Uterus (tissue), 4 donors: Measurements from ENCODE around the gene ASB13. TPM values are rescaled to one million over a fixed set of nuclear protein-coding genes. Genes with fewer than 3 reads are reported as not detected.

ENCODE experiments used
- DNase-seq, 2 donors: peaks; one replicate each; pipeline ENCODE4 v3.0.0-alpha.2; 2019 to 2020
- H3K27ac ChIP-seq, 2 donors: fragments of 200-600 bp; sonication (generic); 1 replicate in 1 of 2; 2 replicates in 1 of 2; pipeline ENCODE4 v1.5.1; 2016 to 2018
- H3K27me3 ChIP-seq, 2 donors: fragments of 200-600 bp; sonication (generic); one replicate each; pipeline ENCODE4 v1.5.1; 2018 to 2019; ENCODE audit warnings: control low read depth in 1 of 2
- H3K36me3 ChIP-seq, 2 donors: fragments of 200-600 bp; sonication (generic); one replicate each; pipeline ENCODE4 v1.5.1; 2019; ENCODE audit warnings: control low read depth in 1 of 2
- H3K4me1 ChIP-seq, 2 donors: fragments of 200-600 bp; sonication (generic); one replicate each; pipeline ENCODE4 v1.5.1; 2018 to 2019; ENCODE audit warnings: control low read depth in 1 of 2
- H3K4me3 ChIP-seq, 2 donors: fragments of 200-600 bp; sonication (generic); 1 replicate in 1 of 2; 2 replicates in 1 of 2; pipeline ENCODE4 v1.5.1; 2018 to 2019; ENCODE audit warnings: mild to moderate bottlenecking in 1 of 2
- H3K9me3 ChIP-seq, 2 donors: fragments of 200-600 bp; sonication (generic); one replicate each; pipeline ENCODE4 v1.5.1; 2019; ENCODE audit warnings: control low read depth in 1 of 2
- POLR2A ChIP-seq, 2 donors: fragments of 450-650 bp; IDR thresholded peaks; one replicate each; pipeline ENCODE4 v1.6.1; 2016; ENCODE audit warnings: antibody characterized with exemption in 2 of 2, mild to moderate bottlenecking in 1 of 2, moderate library complexity in 1 of 2
- intact Hi-C: fragments of 100-400 bp; cut with DNase I; formaldehyde crosslinking; loops from one replicate; pipeline ENCODE4 v1.15.1; 2023; ENCODE audit warnings: low total_unique reads
- total RNA-seq, 4 donors: library from RNA; depleted of rRNA in 3 of 4; stranded (reverse); fragments of >200 nt in 3 of 4; gene quantifications; one replicate each; pipeline versions ENCODE4 v1.1.0 to v1.2.4, GENCODE V29; 2014 to 2023
- TF ChIP-seq, protein P1 (sequence below), 4 experiments: fragments of 200-600 bp in 2 of 4; fragments of 450-650 bp in 2 of 4; sonication (generic) in 2 of 4; IDR thresholded peaks; one replicate each; pipeline ENCODE4 v1.5.1; 2016 to 2019; ENCODE audit warnings: antibody characterized with exemption in 4 of 4, mild to moderate bottlenecking in 2 of 4, moderate library complexity in 1 of 4
- donor health status: DM: yes; HTN: yes; CAD: no.

The ASB13 gene
- total RNA-seq, 4 donors from 2014 or later = 8.7 to 25.7 (median 17.9) TPM

DNA sequence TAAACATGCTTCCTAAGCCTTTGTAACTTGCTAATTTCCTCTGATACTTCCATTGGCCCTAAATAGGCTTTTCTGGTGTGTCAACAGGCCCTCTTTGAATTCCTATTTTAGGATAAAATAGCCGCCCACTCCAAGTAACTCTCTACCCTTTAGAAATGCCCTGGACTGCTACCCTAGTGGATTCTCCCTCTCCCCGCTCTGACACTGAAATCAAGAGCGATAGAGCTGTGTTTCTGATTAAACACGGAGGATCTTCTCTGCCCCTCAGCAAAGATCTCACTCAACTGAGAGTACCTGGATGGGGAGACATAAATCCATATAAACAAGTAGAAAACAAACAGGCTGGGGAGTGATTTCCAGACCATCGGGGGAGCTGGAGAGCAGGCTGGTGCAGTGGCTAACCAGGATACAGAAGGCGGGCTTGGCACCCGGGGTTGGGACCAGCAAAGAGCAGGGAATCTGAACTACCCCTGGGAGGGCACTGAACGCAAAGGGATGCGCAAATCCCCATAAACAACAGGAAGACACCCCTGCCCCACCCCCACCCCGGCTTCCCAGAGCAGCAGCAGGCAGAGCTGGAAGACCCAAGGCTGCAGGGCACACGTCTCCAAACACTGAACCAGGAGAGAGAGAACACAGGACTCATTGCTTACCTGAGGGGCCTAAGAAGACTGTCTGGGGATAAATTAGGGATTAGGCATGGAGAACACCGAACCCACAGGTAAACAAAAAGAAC is 2.5 kb downstream of the ASB13 start:
- Histone ChIP-seq H3K4me3 (no peak overlapping the region), H3K9me3 (no peaks in the 10 kb centered on the region), H3K27ac (no peak overlapping the region), H3K36me3 (no peaks in the 10 kb centered on the region), H3K27me3 (no peaks in the 10 kb centered on the region), H3K4me1 (peaks cover 3 to 5% of the 10 kb centered on the region in 2 donors)
- DNase-seq = no peak
- intact Hi-C loops = no loop called here
- TF ChIP-seq, protein P1, sequence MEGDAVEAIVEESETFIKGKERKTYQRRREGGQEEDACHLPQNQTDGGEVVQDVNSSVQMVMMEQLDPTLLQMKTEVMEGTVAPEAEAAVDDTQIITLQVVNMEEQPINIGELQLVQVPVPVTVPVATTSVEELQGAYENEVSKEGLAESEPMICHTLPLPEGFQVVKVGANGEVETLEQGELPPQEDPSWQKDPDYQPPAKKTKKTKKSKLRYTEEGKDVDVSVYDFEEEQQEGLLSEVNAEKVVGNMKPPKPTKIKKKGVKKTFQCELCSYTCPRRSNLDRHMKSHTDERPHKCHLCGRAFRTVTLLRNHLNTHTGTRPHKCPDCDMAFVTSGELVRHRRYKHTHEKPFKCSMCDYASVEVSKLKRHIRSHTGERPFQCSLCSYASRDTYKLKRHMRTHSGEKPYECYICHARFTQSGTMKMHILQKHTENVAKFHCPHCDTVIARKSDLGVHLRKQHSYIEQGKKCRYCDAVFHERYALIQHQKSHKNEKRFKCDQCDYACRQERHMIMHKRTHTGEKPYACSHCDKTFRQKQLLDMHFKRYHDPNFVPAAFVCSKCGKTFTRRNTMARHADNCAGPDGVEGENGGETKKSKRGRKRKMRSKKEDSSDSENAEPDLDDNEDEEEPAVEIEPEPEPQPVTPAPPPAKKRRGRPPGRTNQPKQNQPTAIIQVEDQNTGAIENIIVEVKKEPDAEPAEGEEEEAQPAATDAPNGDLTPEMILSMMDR (IDR thresholded peaks at IDR 0.05) = no peak
- no peak for TF ChIP-seq POLR2A (IDR thresholded peaks at IDR 0.05)

DNA sequence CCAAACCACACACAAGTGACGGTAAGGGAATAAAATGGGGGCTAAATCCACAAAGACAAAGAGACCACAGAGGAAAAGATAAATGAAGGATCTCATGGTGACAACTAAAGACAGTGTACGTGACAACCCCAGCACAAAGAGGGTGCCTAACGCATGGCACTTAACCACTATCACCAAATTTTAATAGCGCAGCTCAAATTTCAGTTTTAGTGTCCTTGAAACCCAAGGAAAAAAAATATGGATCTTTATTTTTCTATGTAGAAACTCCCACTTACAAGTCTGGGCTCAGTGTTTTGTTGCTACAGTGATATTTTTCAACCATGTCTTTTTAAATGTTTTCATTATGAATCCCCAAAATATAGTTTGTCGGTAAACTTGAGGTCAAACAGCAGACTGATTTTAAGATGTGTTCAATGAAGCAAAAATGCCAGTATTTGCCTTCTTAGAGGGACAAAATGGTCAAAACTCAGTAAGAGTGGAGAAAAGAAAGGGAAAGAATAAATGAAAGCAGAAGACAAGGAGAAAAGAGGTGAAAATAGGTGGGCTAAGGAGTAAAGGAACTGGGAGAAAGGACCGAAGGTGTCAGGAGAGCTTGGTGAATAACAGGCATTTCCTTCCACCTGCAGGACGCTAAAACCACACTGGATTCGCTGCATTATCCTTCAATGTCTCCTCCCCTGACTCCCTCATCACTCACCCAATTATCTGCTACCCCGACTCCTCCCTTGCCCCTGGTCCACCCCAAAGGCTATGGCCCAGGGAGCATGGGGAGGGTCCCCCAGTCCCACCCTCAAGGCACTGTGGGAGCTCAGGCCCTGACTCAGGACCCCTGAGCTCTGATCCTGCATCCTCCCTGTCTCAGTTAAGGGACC is 3.5 kb downstream of the ASB13 start:
- no peaks in the 10 kb centered on the region for H3K36me3 ChIP-seq
- H3K27me3 ChIP-seq = no peaks in the 10 kb centered on the region
- no peak overlapping the region for H3K4me3 ChIP-seq
- TF ChIP-seq, protein P1 (IDR thresholded peaks at IDR 0.05) = no peak
- no peak for TF ChIP-seq POLR2A (IDR thresholded peaks at IDR 0.05)
- intact Hi-C loops = no loop called here
- no peaks in the 10 kb centered on the region for H3K9me3 ChIP-seq
- DNase-seq = no peak
- peaks cover 3 to 5% of the 10 kb centered on the region in 2 donors for H3K4me1 ChIP-seq
- H3K27ac ChIP-seq = no peak overlapping the region

DNA sequence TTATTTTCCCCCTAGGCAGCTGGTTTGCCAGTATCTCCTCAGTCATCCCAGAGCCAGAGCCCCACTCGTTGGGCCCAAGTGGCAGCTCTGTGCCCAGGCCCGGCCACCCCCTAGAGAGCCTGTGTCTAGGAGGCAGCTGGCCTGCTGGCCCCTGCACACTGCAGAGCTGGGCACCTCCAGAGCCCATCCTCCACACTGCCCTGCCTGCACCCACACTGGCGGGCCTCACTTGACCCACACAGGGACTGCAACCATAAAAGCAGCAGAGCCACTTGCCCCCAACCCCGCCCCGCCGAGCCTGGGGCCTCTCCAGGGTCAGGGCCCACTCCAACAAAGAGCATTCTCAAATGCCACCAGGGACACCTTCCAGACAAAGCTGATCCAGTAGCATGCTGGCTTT is 5.4 kb downstream of the ASB13 start:
- TF ChIP-seq, protein P1 (IDR thresholded peaks at IDR 0.05) = no peak
- no peak for TF ChIP-seq POLR2A (IDR thresholded peaks at IDR 0.05)
- H3K4me3 ChIP-seq = no peak overlapping the region

DNA sequence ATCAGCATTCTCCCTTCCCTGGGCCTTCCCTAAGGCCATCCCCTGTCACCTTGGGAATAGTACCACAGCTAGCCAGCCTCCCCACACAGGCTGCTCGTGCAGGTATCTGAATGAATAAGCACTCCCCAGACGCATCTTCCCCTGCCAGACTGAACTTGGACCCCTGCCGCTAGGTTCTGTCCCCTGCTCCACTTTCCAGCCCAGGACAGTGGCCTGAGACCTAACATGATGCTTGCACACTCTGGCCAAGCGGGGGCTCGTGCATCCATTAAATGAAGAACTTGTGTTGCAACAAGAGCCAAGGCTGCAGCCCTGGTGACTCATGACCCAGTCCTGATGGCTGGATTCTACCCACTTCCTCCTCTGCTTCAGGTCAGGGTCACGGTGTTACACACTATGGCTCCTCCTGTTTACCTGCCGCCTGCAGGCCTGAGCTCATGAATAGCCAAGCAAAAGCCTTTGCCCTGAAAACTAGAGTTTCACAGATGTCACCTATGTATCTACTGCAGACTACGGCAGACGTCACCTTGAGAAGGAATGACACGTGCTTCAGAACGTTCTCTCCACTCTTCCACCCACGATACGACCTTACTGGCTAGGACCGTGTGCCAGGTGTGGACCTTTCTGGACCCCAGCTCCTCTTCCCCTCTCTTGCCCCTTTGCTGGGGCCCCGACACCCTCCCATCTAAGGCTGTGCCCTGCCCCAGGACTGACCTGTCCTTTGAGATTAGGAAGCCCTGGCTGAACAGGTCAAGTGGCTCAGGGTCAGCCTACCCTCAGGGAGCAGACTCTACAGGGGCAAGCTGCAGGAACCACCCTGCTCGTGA is 6.5 kb downstream of the ASB13 start:
- intact Hi-C loops = no loop called here
- DNase-seq = peak; percentile 46 to 52
- Histone ChIP-seq H3K27me3 (no peaks in the 10 kb centered on the region), H3K4me1 (no peaks in the 10 kb centered on the region), H3K4me3 (no peak overlapping the region), H3K36me3 (no peaks in the 10 kb centered on the region), H3K27ac (no peak overlapping the region), H3K9me3 (no peaks in the 10 kb centered on the region)
- TF ChIP-seq POLR2A (IDR thresholded peaks at IDR 0.05) = no peak
- TF ChIP-seq, protein P1 (IDR thresholded peaks at IDR 0.05) = no peak

More for the DNA sequence above, 5.4 kb downstream of the ASB13 start:
- intact Hi-C loops = no loop called here
- DNase-seq = no peak
- Histone ChIP-seq H3K9me3 (no peaks in the 10 kb centered on the region), H3K4me1 (no peaks in the 10 kb centered on the region), H3K27ac (no peak overlapping the region), H3K36me3 (no peaks in the 10 kb centered on the region), H3K27me3 (no peaks in the 10 kb centered on the region)
